HEK293 (cell line): ENCODE measurements around the gene VGLL3.

ENCODE experiments used
- CTCF ChIA-PET: fragments of 350-600 bp; formaldehyde crosslinking; extraction: SDS; loops from one replicate; lab custom pipeline; 2021; ENCODE audit warnings: antibody characterized with exemption; lab: Yijun Ruan, JAX
- POLR2A ChIA-PET: fragments of 300-600 bp; formaldehyde crosslinking; extraction: SDS; loops from one replicate; lab custom pipeline; 2020; ENCODE audit warnings: antibody characterized with exemption, inconsistent platforms; lab: Yijun Ruan, JAX
- H3K27ac ChIP-seq: fragments of 200-500 bp; sonication (Bioruptor generic); 2 replicates; pipeline ENCODE4 v1.5.1; 2014; ENCODE audit warnings: low read depth, low read length, control low read depth, inconsistent platforms; ENCODE audit errors: extremely low read depth
- H3K36me3 ChIP-seq, 2 experiments: fragments of 200-500 bp in 1 of 2; sonication (Bioruptor generic) in 1 of 2; 1 replicate in 1 of 2; 2 replicates in 1 of 2; pipeline ENCODE4 v1.5.1; 2014 to 2017; ENCODE audit warnings: inconsistent platforms in 2 of 2, low read length in 2 of 2; ENCODE audit not compliant: control insufficient read depth in 2 of 2, insufficient read depth in 1 of 2
- H3K4me1 ChIP-seq: fragments of 200-500 bp; sonication (Bioruptor generic); 2 replicates; pipeline ENCODE4 v1.5.1; 2014; ENCODE audit warnings: mild to moderate bottlenecking, low read length, inconsistent platforms; ENCODE audit not compliant: control insufficient read depth, insufficient read depth
- H3K4me3 ChIP-seq: 2 replicates; pipeline ENCODE4 v1.5.1; 2011; ENCODE audit warnings: low read depth, mild to moderate bottlenecking, control low read depth, low read length, moderate library complexity
- H3K9me3 ChIP-seq: fragments of 200-500 bp; sonication (Bioruptor generic); 2 replicates; pipeline ENCODE4 v1.5.1; 2014; ENCODE audit warnings: low read depth, low read length, inconsistent platforms; ENCODE audit not compliant: control insufficient read depth, insufficient read depth
- AEBP2 ChIP-seq: fragments of 450-650 bp; formaldehyde crosslinking; IDR thresholded peaks from 2 replicates; pipeline ENCODE4 v1.5.1; 2016; ENCODE audit warnings: missing biosample characterization, missing genetic modification characterization, borderline replicate concordance
- BCL11A ChIP-seq: fragments of 450-650 bp; formaldehyde crosslinking; IDR thresholded peaks from 2 replicates; pipeline ENCODE4 v1.5.1; 2016; ENCODE audit warnings: low read depth, missing biosample characterization, missing genetic modification characterization
- BCL11B ChIP-seq: fragments of 450-650 bp; formaldehyde crosslinking; IDR thresholded peaks from 2 replicates; pipeline ENCODE4 v1.5.1; 2016; ENCODE audit warnings: low read depth, missing biosample characterization, missing genetic modification characterization
- HOXA7 ChIP-seq: sonication (generic); formaldehyde crosslinking; IDR thresholded peaks from 2 replicates; pipeline ENCODE4 v1.8.1; 2022; ENCODE audit warnings: missing genetic modification reagents, borderline replicate concordance
- IKZF3 ChIP-seq: fragments of 450-650 bp; IDR thresholded peaks from 2 replicates; pipeline ENCODE4 v1.5.0; 2018; ENCODE audit warnings: missing biosample characterization, mild to moderate bottlenecking, missing genetic modification characterization, moderate library complexity
- ZBTB44 ChIP-seq: fragments of 450-650 bp; IDR thresholded peaks from 2 replicates; pipeline ENCODE4 v1.5.1; 2018; ENCODE audit warnings: missing biosample characterization, mild to moderate bottlenecking, missing genetic modification characterization
- ZBTB7A ChIP-seq: fragments of 450-650 bp; formaldehyde crosslinking; IDR thresholded peaks from 2 replicates; pipeline ENCODE4 v1.5.1; 2016; ENCODE audit warnings: low read depth, missing biosample characterization, missing genetic modification characterization
- ZNF10 ChIP-seq: fragments of 450-650 bp; formaldehyde crosslinking; IDR thresholded peaks from 2 replicates; pipeline ENCODE4 v1.5.1; 2017; ENCODE audit warnings: missing biosample characterization, missing genetic modification characterization
- ZNF148 ChIP-seq: fragments of 450-650 bp; formaldehyde crosslinking; IDR thresholded peaks from 2 replicates; pipeline ENCODE4 v1.5.0; 2017; ENCODE audit warnings: missing biosample characterization, missing genetic modification characterization, borderline replicate concordance
- ZNF248 ChIP-seq: fragments of 450-650 bp; formaldehyde crosslinking; IDR thresholded peaks from 2 replicates; pipeline ENCODE4 v1.5.1; 2017; ENCODE audit warnings: missing biosample characterization, missing genetic modification characterization
- ZNF26 ChIP-seq: fragments of 450-650 bp; formaldehyde crosslinking; IDR thresholded peaks from 2 replicates; pipeline ENCODE4 v1.5.1; 2016; ENCODE audit warnings: missing biosample characterization, missing genetic modification characterization
- ZNF354C ChIP-seq: fragments of 450-650 bp; formaldehyde crosslinking; IDR thresholded peaks from 2 replicates; pipeline ENCODE4 v1.5.1; 2016; ENCODE audit warnings: missing biosample characterization, missing genetic modification characterization, low read depth, borderline replicate concordance
- ZNF37A ChIP-seq: fragments of 450-650 bp; IDR thresholded peaks from 2 replicates; pipeline ENCODE4 v1.5.1; 2018; ENCODE audit warnings: missing biosample characterization, missing genetic modification characterization
- ZNF585B ChIP-seq: fragments of 450-650 bp; formaldehyde crosslinking; IDR thresholded peaks from 2 replicates; pipeline ENCODE4 v1.5.1; 2016; ENCODE audit warnings: missing biosample characterization, missing genetic modification characterization
- ZNF596 ChIP-seq: fragments of 450-650 bp; IDR thresholded peaks from 2 replicates; pipeline ENCODE4 v1.5.0; 2018; ENCODE audit warnings: missing biosample characterization, mild to moderate bottlenecking, missing genetic modification characterization, moderate library complexity
- ZSCAN16 ChIP-seq: fragments of 450-650 bp; formaldehyde crosslinking; IDR thresholded peaks from 2 replicates; pipeline ENCODE4 v1.5.1; 2016; ENCODE audit warnings: missing biosample characterization, missing genetic modification characterization

Gene VGLL3

GRCh38 chr3:86969500-86970189 lies 21.3 kb downstream of the VGLL3 start (continued):
- TF ChIP-seq ZNF26 (no peak), ZNF596 (tag by site-specific recombination) (no peak)

GRCh38 chr3:86968244-86968932 lies 22.6 kb downstream of the VGLL3 start:
- H3K36me3 ChIP-seq, result no peaks in the 10 kb centered on the region
- TF ChIP-seq IKZF3 (tag by site-specific recombination) (no peak), BCL11B (tag by site-specific recombination) (no peak), ZNF10 (tag by site-specific recombination) (no peak), HOXA7 (CRISPR knock-in tag) (no peak), AEBP2 (tag by site-specific recombination) (no peak), BCL11A (tag by site-specific recombination) (no peak), ZBTB44 (tag by site-specific recombination) (no peak), ZNF585B (tag by site-specific recombination) (no peak), ZBTB7A (tag by site-specific recombination) (no peak), ZNF148 (no peak), ZNF354C (tag by site-specific recombination) (no peak), ZNF37A (tag by site-specific recombination) (no peak), ZSCAN16 (tag by site-specific recombination) (no peak), ZNF248 (tag by site-specific recombination) (no peak)
- no peak overlapping the region for H3K4me3 ChIP-seq
- no peaks in the 10 kb centered on the region for H3K4me1 ChIP-seq
- CTCF ChIA-PET, result interaction anchor here (1.3 kb wide), 1 partner anchor 111 kb away, joined by 3 read pairs; no protein-coding TSS in a partner anchor
- no peaks in the 10 kb centered on the region for H3K9me3 ChIP-seq
- no peak overlapping the region for H3K27ac ChIP-seq
- POLR2A ChIA-PET, result no interaction called here
